Measurements from ENCODE around the gene RPH3AL. TPM values are rescaled to one million over a fixed set of nuclear protein-coding genes. Genes with fewer than 3 reads are reported as not detected.

Gene RPH3AL
- total RNA-seq, 6 donors from 2014 or later, result 33.6 to 93.2 (median 54.3) TPM

- WGBS, 2 donors, result 94 to 95% methylated on average over 23 to 27 of the region's 27 CpGs
- DNase-seq (no peak), ATAC-seq (ENCODE audit: low FRiP score in 2 of 2) (no peak)
- Histone ChIP-seq H3K27ac (no peak overlapping the region), H3K36me3 (peaks cover 0 to 16% (median 2%) of the 10 kb centered on the region in 4 donors), H3K9me3 (no peaks in the 10 kb centered on the region), H3K4me3 (no peak overlapping the region), H3K4me1 (peaks cover 6 to 12% (median 10%) of the 10 kb centered on the region in 4 donors), H3K27me3 (no peaks in the 10 kb centered on the region)
- TF ChIP-seq EP300 (IDR thresholded peaks at IDR 0.05), result no peak
- TF ChIP-seq, protein P1, sequence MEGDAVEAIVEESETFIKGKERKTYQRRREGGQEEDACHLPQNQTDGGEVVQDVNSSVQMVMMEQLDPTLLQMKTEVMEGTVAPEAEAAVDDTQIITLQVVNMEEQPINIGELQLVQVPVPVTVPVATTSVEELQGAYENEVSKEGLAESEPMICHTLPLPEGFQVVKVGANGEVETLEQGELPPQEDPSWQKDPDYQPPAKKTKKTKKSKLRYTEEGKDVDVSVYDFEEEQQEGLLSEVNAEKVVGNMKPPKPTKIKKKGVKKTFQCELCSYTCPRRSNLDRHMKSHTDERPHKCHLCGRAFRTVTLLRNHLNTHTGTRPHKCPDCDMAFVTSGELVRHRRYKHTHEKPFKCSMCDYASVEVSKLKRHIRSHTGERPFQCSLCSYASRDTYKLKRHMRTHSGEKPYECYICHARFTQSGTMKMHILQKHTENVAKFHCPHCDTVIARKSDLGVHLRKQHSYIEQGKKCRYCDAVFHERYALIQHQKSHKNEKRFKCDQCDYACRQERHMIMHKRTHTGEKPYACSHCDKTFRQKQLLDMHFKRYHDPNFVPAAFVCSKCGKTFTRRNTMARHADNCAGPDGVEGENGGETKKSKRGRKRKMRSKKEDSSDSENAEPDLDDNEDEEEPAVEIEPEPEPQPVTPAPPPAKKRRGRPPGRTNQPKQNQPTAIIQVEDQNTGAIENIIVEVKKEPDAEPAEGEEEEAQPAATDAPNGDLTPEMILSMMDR (IDR thresholded peaks at IDR 0.05), result no peak
- no peak for TF ChIP-seq POLR2A (IDR thresholded peaks at IDR 0.05)
- TF ChIP-seq POLR2AphosphoS5 (IDR thresholded peaks at IDR 0.05), result no peak
Observed at GRCh38 chr17:250487-251300, 101.9 kb downstream of the RPH3AL start.

DNA sequence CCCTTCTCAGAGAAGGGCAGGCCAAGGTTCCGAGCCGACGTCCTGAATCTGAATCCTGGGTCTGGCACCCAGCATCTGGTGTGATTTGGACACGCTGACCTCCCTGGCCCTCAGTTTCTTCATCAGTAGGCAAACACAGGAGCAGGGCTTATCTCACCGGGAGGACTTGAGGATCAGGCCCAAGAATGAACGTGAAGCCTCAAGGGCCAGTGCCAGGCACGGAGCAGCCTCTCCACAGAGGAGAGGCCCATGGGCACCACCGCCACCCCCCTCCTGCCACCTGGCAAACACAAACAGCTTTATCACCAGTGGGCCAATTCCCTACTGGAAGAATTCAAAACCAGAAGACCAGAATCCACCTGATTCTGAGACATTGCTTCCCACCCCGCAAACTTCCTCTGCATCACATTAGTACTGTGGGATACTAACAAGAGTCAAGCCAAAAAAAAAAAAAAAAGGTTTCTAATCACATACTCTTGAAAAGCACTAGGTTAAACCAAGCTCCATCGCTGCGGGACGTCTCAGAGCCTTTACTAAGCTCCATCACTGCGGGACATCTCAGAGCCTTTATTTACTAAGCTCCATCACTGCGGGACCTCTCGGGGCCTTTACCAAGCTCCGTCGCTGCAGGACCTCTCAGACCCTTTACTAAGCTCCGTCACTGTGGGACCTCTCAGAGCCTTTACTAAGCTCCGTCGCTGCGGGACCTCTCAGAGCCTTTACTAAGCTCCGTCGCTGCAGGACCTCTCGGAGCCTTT is 103.2 kb downstream of the RPH3AL start:
- no peak overlapping the region for H3K4me3 ChIP-seq
- no peaks in the 10 kb centered on the region for H3K27me3 ChIP-seq
- WGBS, 2 donors, result 86 to 87% methylated on average over 24 of the region's 24 CpGs
- H3K27ac ChIP-seq, result no peak overlapping the region
- H3K9me3 ChIP-seq, result no peaks in the 10 kb centered on the region
- no peak for TF ChIP-seq EP300 (IDR thresholded peaks at IDR 0.05)
- TF ChIP-seq POLR2AphosphoS5 (IDR thresholded peaks at IDR 0.05), result no peak
- TF ChIP-seq, protein P1 (IDR thresholded peaks at IDR 0.05), result no peak
- no peak for TF ChIP-seq POLR2A (IDR thresholded peaks at IDR 0.05)
- peaks cover 0 to 29% (median 4%) of the 10 kb centered on the region in 4 donors for H3K36me3 ChIP-seq
- DNase-seq (no peak), ATAC-seq (ENCODE audit: low FRiP score in 2 of 2) (no peak)
- H3K4me1 ChIP-seq, result peaks cover 6 to 12% (median 10%) of the 10 kb centered on the region in 4 donors

DNA sequence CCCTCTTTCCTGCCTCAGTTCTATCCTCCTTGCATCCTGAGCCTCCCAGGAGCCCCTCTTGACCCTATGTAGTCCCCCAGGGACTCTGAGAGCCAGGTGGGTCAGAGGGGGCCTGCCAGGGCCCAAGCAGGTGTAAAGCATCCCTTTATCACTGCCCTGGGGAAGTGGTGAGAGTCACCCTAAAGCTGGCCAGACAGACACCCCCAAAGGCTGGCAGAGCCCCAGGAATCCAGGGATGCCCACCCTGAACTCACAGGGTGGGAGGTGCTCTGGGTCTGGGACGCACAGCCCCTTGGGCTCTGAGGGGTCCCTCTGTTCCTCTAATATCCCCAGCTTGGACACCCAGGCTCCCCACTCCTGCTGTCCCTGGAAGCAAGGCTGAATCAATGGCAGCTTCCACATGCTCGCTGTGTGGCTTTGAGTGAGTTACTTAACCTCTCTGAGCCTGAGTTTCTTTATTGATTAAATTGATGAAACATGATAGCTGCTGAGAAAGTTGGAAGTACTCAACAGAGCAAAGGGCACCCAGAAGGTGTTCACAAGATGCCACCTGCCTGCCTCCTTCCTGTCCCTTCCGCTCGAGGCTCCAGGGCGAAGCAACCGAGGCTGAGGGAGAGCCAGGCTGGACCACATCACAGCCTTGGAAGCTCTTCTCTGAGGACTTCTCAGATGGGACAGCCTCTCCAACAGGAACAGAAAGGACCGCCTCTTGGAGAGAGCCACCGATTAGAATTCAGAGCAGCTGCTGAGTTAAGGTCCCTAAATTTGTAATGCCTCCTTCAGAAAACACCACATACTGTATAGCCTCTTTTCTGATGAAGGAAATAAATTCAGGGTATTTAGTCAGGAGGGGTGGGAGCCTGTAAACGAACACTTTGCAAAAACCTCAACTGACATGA is 104.0 kb downstream of the RPH3AL start:
- Histone ChIP-seq H3K27ac (peak overlapping the region in 2 of 4 donors; percentile 15 to 20), H3K4me3 (no peak overlapping the region), H3K9me3 (no peaks in the 10 kb centered on the region), H3K27me3 (no peaks in the 10 kb centered on the region), H3K36me3 (peaks cover 0 to 29% (median 4%) of the 10 kb centered on the region in 4 donors), H3K4me1 (peaks cover 6 to 12% (median 10%) of the 10 kb centered on the region in 4 donors)
- ATAC-seq (ENCODE audit: low FRiP score in 2 of 2) (no peak), DNase-seq (no peak)
- TF ChIP-seq POLR2AphosphoS5 (IDR thresholded peaks at IDR 0.05) (no peak), EP300 (IDR thresholded peaks at IDR 0.05) (no peak), POLR2A (IDR thresholded peaks at IDR 0.05) (no peak)
- TF ChIP-seq, protein P1 (IDR thresholded peaks at IDR 0.05), result no peak
- WGBS, 2 donors, result 83 to 88% methylated on average over 9 of the region's 9 CpGs

GRCh38 chr17:247767-248166 is 104.8 kb downstream of the RPH3AL start:
- Histone ChIP-seq H3K4me1 (peaks cover 6 to 12% (median 10%) of the 10 kb centered on the region in 4 donors), H3K36me3 (peaks cover 0 to 23% (median 4%) of the 10 kb centered on the region in 4 donors), H3K4me3 (no peak overlapping the region), H3K27me3 (no peaks in the 10 kb centered on the region), H3K9me3 (no peaks in the 10 kb centered on the region), H3K27ac (peak overlapping the region in 2 of 4 donors; percentile 15 to 20)
- ATAC-seq (ENCODE audit: low FRiP score in 2 of 2), result no peak
- WGBS, 2 donors, result 37 to 40% methylated on average over 3 to 7 of the region's 8 CpGs
- no peak for TF ChIP-seq POLR2A (IDR thresholded peaks at IDR 0.05)
- TF ChIP-seq, protein P1 (IDR thresholded peaks at IDR 0.05), result no peak
- peak in 1 of 4 donors; percentile 46 for TF ChIP-seq EP300 (IDR thresholded peaks at IDR 0.05)
- TF ChIP-seq POLR2AphosphoS5 (IDR thresholded peaks at IDR 0.05), result peak in 1 of 2 donors; percentile 30
- peak in 1 of 2 donors; percentile 55 for DNase-seq
